ENCODE results near the gene ENOX1. TPM values are rescaled to one million over a fixed set of nuclear protein-coding genes. Genes with fewer than 3 reads are reported as not detected.

ENOX1 gene
- total RNA-seq, 1 experiment from 2014 or later, result 1.5 TPM

- DNase-seq, result no peak
- no peaks in the 10 kb centered on the region for H3K36me3 Mint-ChIP-seq (ENCODE audit: insufficient read depth, unreplicated experiment)
- H3K4me3 Mint-ChIP-seq (ENCODE audit: low read depth, unreplicated experiment), result no peak overlapping the region
- no TSS peak for BruUV-seq (replicated peaks)
- H3K27me3 Mint-ChIP-seq (ENCODE audit: unreplicated experiment), result no peaks in the 10 kb centered on the region
- peaks cover 2% of the 10 kb centered on the region for H3K9me3 Mint-ChIP-seq (ENCODE audit: low read depth, unreplicated experiment)
- TF ChIP-seq, protein P1, sequence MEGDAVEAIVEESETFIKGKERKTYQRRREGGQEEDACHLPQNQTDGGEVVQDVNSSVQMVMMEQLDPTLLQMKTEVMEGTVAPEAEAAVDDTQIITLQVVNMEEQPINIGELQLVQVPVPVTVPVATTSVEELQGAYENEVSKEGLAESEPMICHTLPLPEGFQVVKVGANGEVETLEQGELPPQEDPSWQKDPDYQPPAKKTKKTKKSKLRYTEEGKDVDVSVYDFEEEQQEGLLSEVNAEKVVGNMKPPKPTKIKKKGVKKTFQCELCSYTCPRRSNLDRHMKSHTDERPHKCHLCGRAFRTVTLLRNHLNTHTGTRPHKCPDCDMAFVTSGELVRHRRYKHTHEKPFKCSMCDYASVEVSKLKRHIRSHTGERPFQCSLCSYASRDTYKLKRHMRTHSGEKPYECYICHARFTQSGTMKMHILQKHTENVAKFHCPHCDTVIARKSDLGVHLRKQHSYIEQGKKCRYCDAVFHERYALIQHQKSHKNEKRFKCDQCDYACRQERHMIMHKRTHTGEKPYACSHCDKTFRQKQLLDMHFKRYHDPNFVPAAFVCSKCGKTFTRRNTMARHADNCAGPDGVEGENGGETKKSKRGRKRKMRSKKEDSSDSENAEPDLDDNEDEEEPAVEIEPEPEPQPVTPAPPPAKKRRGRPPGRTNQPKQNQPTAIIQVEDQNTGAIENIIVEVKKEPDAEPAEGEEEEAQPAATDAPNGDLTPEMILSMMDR (IDR thresholded peaks at IDR 0.05; ENCODE audit: unreplicated experiment), result no peak
- no peak overlapping the region for H3K27ac Mint-ChIP-seq (ENCODE audit: unreplicated experiment)
- intact Hi-C loops (cut with micrococcal nuclease; ENCODE audit: unreplicated experiment), result no loop called here
- CTCF ChIA-PET, result interaction anchor here (1.1 kb wide), 1 partner anchor 64 kb away, joined by 3 read pairs; no protein-coding TSS in a partner anchor
- no peaks in the 10 kb centered on the region for H3K4me1 Mint-ChIP-seq (ENCODE audit: low read depth, unreplicated experiment)
Measured at GRCh38 chr13:43749503-43749902, 37.3 kb downstream of the ENOX1 start.

- H3K4me1 Mint-ChIP-seq (ENCODE audit: low read depth, unreplicated experiment), result no peaks in the 10 kb centered on the region
- intact Hi-C loops (cut with micrococcal nuclease; ENCODE audit: unreplicated experiment), result no loop called here
- TF ChIP-seq, protein P1 (IDR thresholded peaks at IDR 0.05; ENCODE audit: unreplicated experiment), result no peak
- CTCF ChIA-PET, result no interaction called here
- no peaks in the 10 kb centered on the region for H3K36me3 Mint-ChIP-seq (ENCODE audit: insufficient read depth, unreplicated experiment)
- no peak for DNase-seq
- BruUV-seq (replicated peaks), result no TSS peak
- H3K27ac Mint-ChIP-seq (ENCODE audit: unreplicated experiment), result no peak overlapping the region
- peaks cover 2% of the 10 kb centered on the region for H3K9me3 Mint-ChIP-seq (ENCODE audit: low read depth, unreplicated experiment)
- H3K27me3 Mint-ChIP-seq (ENCODE audit: unreplicated experiment), result no peaks in the 10 kb centered on the region
- no peak overlapping the region for H3K4me3 Mint-ChIP-seq (ENCODE audit: low read depth, unreplicated experiment)
Measured at GRCh38 chr13:43744261-43745031, 42.3 kb downstream of the ENOX1 start.

DNA sequence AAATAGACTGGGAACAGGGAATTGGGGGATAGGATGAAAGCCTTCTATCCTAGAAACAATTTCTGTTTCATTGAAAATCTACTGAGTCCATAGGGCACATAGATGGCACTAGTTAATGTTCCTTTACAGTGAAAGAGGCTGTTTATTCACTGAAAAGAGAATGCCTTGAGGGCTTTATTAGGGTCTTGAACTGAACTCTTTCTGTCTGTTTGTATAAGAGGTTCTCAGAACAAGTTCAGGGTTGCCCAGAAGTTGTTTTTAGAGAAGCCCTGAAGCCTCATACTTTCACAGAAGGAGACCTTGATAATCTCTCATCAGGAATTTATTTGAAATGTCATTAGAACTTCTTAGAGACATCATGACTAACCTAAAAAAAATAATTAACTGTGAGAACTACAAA is 43.9 kb downstream of the ENOX1 start:
- TF ChIP-seq, protein P1 (IDR thresholded peaks at IDR 0.05; ENCODE audit: unreplicated experiment), result no peak

DNA sequence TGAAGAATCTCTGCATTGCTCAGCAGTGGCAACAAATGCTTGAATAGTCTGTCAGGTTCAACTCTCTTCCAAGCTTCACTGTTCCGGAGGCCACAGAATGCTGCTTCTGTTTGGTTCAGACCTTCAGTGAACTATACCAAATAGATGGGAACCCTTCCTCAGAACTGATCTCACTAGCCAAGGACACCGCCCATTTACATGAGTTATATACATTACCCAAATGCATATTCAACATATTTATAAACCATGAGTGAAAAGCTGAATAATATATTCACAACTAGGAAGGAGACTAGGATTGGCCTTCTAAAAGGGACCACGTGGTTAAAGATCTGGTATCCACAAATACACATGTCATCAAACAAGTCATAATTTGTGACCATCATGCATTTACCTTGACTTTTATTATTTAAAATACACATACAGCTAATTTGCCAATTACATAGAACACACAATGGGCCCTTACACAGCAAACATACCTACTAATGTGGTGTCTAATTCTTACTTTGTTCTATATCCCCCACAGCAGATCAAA is 49.3 kb downstream of the ENOX1 start:
- TF ChIP-seq, protein P1 (IDR thresholded peaks at IDR 0.05; ENCODE audit: unreplicated experiment), result no peak
- no peaks in the 10 kb centered on the region for H3K4me1 Mint-ChIP-seq (ENCODE audit: low read depth, unreplicated experiment)
- no peaks in the 10 kb centered on the region for H3K9me3 Mint-ChIP-seq (ENCODE audit: low read depth, unreplicated experiment)
- H3K36me3 Mint-ChIP-seq (ENCODE audit: insufficient read depth, unreplicated experiment), result no peaks in the 10 kb centered on the region
- no peak overlapping the region for H3K27ac Mint-ChIP-seq (ENCODE audit: unreplicated experiment)
- no peak overlapping the region for H3K4me3 Mint-ChIP-seq (ENCODE audit: low read depth, unreplicated experiment)
- intact Hi-C loops (cut with micrococcal nuclease; ENCODE audit: unreplicated experiment), result no loop called here
- CTCF ChIA-PET, result no interaction called here
- no peak for DNase-seq
- no peaks in the 10 kb centered on the region for H3K27me3 Mint-ChIP-seq (ENCODE audit: unreplicated experiment)
- no TSS peak for BruUV-seq (replicated peaks)

More for the DNA sequence above, 43.9 kb downstream of the ENOX1 start:
- CTCF ChIA-PET, result no interaction called here
- Mint-ChIP-seq H3K27me3 (ENCODE audit: unreplicated experiment) (no peaks in the 10 kb centered on the region), H3K36me3 (ENCODE audit: insufficient read depth, unreplicated experiment) (no peaks in the 10 kb centered on the region), H3K4me3 (ENCODE audit: low read depth, unreplicated experiment) (no peak overlapping the region), H3K27ac (ENCODE audit: unreplicated experiment) (no peak overlapping the region), H3K9me3 (ENCODE audit: low read depth, unreplicated experiment) (peaks cover 2% of the 10 kb centered on the region), H3K4me1 (ENCODE audit: low read depth, unreplicated experiment) (no peaks in the 10 kb centered on the region)
- BruUV-seq (replicated peaks), result no TSS peak
- DNase-seq, result no peak
- intact Hi-C loops (cut with micrococcal nuclease; ENCODE audit: unreplicated experiment), result no loop called here
